D721Med (cell line): ENCODE data around the gene PBX4.

Source experiments
- DNase-seq: peaks from one replicate; pipeline ENCODE4 v3.0.0; 2011; ENCODE audit warnings: low spot score; ENCODE audit not compliant: insufficient read length
- FAIRE-seq: peaks from 2 replicates; lab custom pipeline; 2011; peaks lifted over from hg19 to GRCh38; lab: Jason Lieb, UNC
- CTCF ChIP-seq: IDR thresholded peaks from 2 replicates; pipeline ENCODE4 v1.5.1; 2012; ENCODE audit warnings: mild to moderate bottlenecking, control low read depth; ENCODE audit not compliant: insufficient read depth; ENCODE audit errors: missing control alignments

The PBX4 gene

DNA sequence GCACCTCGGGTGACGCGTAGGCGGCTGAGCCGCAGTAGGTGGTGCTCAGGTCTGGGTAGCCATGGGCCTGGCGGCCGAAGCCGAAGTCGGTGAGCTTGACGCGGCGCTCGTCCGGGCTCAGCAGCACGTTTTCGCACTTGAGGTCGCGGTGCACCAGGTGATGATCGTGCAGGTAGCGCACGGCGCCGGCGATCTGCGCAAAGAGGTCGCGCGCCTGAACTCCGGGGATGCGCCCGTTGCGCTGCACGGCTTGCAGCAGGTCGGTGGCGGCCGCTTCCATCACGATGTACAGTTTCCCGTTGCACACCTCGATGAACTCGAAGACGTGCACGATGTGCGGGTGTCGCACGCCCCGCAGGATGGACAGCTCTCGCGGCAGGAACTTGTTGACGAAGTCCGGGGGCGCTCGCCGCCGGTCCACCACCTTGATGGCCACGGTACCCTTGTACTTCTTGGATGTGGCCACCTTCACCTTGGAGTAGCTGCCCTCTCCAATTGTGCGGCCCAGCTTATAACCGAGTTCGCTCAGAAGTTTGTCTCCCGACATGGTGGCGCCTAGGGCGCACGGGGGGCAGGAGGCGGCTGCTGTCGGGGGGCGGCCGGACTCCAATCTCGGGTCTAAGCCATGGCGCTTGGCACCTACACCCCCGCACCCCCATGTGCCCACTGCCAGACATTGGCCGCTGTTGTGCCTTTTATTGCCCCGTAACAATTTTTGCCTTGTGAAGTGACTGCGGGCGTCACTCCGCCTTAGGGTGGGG lies 103.4 kb downstream of the PBX4 start, which contains the start of gene TSSK6:
Gene TSSK6 (minus strand): TSS at position 668 of the 761 bp plus-strand sequence. CDS start 121 bp downstream, at position 547.
- DNase-seq (no peak), FAIRE-seq (no peak)
- TF ChIP-seq CTCF, result no peak

- DNase-seq, result no peak
- FAIRE-seq, result no peak
- TF ChIP-seq CTCF, result no peak
Measured at GRCh38 chr19:19514215-19514657, 104.3 kb downstream of the PBX4 start.

DNA sequence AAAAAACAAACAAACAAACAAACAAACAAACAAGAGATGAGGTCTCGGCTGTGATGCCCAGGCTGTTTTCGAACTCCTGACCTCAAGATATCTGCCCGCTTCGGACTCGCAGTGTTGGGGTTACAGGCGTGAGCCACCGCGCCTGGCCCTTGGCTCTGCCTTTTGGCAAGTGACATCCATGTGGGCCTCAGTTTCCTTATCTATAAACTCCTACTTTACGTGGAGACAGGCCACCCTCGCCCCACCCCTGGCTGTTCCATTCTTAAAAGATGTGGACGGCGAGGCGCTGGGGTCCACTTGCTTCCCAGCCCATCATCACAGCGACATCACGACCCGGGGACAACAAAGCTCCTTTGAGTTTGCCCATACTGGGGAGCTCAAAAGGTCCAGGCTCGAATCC lies 104.8 kb downstream of the PBX4 start:
- DNase-seq, result no peak
- TF ChIP-seq CTCF, result no peak
- FAIRE-seq, result no peak
